GM12892 (cell line): ENCODE data around the gene C19orf53.
"Not testable (repeated sequence)": the region's sequence is repeated elsewhere in the genome, so short reads cannot be mapped to it uniquely, and the experiment has no call there.

ENCODE experiments used
- DNase-seq: peaks from one replicate; pipeline ENCODE4 v3.0.0; 2011; ENCODE audit not compliant: insufficient read length
- FAIRE-seq: peaks from 2 replicates; lab custom pipeline; 2011; peaks lifted over from hg19 to GRCh38; lab: Jason Lieb, UNC
- POLR2A ChIP-seq: IDR thresholded peaks from 2 replicates; pipeline ENCODE4 v1.6.1; 2011; ENCODE audit warnings: low read depth, low read length, control low read depth
- POLR2AphosphoS5 ChIP-seq: IDR thresholded peaks from 2 replicates; pipeline ENCODE4 v1.6.1; 2011; ENCODE audit warnings: low read depth, low read length, control low read depth
- TAF1 ChIP-seq: IDR thresholded peaks from 2 replicates; pipeline ENCODE4 v1.6.1; 2011; ENCODE audit warnings: low read depth, mild to moderate bottlenecking, control low read depth, low read length, borderline replicate concordance

C19orf53 gene

DNA sequence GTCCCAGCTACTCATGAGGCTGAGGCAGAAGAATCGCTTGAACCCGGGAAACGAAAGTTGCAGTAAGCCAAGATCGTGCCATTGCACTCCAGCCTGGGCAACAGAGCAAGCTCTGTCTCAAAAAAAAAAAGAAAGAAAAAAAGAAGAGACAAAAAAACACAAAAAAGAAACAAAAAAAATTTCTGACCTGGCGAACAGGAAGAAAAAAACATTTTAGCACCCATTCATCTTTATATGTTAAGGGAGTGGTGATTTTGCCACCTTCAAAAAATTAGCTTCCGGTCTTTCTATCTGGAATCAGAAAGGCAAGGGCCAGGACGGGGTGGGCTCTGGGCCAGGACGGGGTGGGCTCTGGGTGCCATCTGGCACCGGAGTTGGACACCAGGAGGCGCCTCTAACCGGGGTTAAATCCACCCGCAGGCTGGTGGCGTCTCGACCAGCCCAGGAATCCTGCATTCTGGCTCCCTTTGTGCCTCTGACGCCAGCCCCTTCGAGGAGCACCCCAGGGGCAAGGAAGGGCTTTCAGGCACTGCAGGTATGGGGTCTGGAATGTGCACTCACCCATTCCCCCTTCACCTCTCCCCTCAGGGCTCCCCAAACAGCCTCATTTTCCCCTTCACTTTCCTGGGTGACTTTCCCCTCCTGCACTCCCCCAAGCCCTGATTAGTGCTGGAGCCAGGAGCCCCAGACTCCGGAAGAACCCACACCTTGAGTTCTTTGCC is 10.6 kb downstream of the C19orf53 start:
- no peak for FAIRE-seq
- DNase-seq = peak; percentile 47
- TF ChIP-seq POLR2A = no peak

DNA sequence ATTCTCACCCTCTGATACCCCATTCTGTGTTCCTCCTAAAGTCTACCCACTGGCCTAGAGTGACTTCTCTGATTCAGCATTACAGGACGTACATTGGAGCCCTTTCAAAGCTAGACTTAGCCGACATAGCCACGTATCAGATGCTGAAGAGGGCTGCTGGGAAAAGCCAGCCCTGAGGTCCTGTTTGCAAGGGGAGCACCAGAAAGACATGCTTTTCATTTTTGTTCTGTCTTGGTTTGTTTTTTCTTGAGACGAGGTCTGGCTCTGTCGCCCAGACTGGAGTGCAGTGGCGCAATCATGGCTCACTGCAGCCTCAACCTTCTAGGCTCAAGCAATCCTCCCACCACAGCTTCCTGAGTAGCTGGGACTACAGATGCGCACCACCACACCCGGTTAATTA is 14.7 kb downstream of the C19orf53 start:
- FAIRE-seq (no peak), DNase-seq (no peak)
- TF ChIP-seq TAF1 (no peak), POLR2AphosphoS5 (no peak), POLR2A (no peak)

DNA sequence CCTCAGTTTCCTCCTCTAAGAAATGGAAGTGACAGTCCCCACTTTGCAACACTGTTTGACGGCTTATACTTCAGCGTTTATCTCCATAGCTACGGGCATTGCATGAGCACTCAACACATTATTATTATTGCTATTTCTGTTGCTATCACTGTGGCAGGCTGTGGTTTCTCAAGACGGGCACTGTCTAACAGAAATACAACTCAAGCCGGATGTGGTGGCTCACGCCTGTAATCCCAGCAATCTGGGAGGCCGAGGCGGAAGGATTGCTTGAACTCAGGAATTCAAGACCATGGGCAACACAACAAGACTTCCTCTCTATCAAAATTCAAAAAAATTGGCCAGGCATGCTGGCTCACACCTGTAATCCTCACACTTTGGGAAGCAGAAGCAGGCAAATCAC is 16.1 kb downstream of the C19orf53 start:
- DNase-seq = no peak
- no peak for FAIRE-seq
- no peak for TF ChIP-seq TAF1
- no peak for TF ChIP-seq POLR2A
- TF ChIP-seq POLR2AphosphoS5 = no peak

DNA sequence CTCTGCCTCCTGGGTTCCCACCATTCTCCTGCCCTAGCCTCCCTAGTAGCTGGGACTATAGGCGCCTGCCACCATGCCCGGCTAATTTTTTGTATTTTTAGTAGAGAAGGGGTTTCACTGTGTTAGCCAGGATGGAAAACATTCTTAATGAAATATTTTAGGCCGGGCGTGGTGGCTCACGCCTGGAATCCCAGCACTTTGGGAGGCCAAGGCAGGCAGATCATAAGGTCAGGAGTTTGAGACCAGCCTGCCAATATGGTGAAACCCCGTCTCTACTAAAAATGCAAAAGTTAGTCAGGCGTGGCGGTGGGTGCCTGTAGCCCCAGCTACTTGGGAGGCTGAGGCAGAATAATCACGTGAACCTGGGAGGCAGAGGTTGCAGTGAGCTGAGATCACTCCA is 19.1 kb downstream of the C19orf53 start:
- FAIRE-seq, DNase-seq: not testable (repeated sequence)

DNA sequence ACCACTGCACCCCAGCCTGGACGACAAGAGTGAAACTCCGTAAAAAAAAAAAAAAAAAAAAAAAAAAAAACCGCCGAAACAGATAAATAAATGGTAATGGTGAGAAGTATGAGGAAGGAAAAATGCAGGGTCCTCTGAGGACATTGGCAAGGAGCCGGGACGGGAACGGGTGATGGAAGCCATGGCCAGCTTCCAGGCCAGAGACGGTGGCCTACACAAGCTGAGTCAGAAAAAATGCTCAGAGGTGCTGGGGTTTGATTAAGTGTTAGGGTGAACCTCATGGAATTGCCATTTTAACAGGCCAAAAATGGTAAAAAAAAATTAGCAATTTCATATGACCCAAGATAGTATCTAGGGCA is 20.1 kb downstream of the C19orf53 start:
- DNase-seq (no peak), FAIRE-seq (no peak)
- TF ChIP-seq TAF1 = no peak
- TF ChIP-seq POLR2AphosphoS5 = no peak
- TF ChIP-seq POLR2A = no peak

DNA sequence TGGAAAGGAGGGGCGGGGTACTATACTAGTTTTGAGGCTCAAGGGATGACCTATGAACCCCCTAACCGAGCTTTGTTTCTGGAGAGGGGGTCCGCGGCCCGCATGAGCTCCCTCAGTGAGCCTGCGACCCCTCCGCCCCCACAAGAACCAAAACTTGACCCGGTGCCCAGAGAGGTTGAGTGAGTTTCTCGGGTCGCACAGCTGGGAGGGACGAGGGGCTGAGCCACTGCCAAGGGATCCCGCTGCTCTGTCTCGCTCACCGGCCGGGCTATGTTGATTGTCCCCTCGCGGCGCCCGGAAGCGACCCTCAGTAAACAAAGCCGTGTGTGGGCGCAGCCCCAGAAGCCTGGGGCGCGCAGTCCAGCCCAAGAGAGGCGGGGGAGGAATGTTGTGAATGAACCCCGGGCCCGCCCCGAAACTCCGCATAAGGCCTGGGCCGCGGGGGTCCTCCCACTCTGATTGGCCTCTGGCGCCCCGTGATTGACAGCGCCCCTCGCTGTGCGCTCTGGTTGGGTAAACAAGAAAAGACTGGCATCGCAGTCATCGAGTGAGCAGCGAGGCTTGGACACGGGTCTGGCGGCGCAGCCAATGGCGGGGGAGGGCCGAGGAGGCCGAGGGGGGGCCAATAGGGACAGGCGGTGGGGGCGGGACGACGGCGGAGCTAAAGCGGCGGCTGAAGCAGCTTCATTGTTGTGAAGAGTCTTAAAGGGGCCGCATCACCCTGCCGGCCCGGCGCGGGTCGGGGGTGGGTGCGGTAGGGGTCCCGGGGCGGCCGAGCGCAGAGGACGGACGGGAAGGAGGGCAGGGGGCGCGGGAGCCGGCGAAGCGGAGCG is 20.7 kb downstream of the C19orf53 start, which contains the start of gene ZSWIM4:
Gene ZSWIM4, plus strand, starts transcription at position 687 of the 833 bp plus-strand sequence. CDS start 206 bp downstream, outside the sequence.
- TF ChIP-seq TAF1 (0 out of 2 replicates have a peak, but pooled peaks have one; percentile 33), POLR2A (peak; percentile 13; the same call in 1 of the 2 replicates), POLR2AphosphoS5 (no peak)
- FAIRE-seq (peak; percentile 90), DNase-seq (peak; percentile 97)

DNA sequence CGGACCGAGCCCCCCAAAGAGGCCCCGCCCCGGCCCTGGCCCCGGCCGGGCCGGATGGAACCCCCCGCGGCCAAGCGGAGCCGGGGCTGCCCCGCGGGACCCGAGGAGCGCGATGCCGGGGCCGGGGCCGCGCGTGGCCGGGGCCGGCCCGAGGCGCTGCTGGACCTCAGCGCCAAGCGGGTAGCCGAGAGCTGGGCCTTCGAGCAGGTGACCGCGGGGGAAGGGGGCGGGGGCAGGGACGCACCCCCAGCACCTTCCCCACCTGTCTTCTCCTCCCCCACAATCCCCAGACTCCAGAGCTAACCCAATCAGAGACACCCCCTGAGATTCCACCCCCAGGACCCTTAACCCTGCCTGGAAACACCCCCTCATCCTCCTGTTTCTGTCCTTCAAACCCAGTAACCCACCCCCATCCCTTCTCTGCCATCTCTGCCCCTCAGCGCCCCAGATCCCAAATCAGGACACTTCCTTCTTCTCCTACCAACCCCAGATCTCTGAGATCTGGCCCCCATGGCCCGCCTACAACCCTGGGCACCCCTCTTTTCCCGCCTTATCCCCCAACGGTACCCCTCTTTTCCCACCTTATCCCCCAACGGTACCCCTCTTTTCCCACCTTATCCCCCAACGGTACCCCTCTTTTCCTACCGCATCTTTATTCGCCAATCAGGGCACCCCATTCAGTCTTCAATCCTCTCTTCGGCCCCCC is 21.5 kb downstream of the C19orf53 start:
- TF ChIP-seq TAF1 (0 out of 2 replicates have a peak, but pooled peaks have one; percentile 4), POLR2A (no peak; the same call in 1 of the 2 replicates), POLR2AphosphoS5 (0 out of 2 replicates have a peak, but pooled peaks have one; percentile 24)
- peak; percentile 30 for FAIRE-seq

DNA sequence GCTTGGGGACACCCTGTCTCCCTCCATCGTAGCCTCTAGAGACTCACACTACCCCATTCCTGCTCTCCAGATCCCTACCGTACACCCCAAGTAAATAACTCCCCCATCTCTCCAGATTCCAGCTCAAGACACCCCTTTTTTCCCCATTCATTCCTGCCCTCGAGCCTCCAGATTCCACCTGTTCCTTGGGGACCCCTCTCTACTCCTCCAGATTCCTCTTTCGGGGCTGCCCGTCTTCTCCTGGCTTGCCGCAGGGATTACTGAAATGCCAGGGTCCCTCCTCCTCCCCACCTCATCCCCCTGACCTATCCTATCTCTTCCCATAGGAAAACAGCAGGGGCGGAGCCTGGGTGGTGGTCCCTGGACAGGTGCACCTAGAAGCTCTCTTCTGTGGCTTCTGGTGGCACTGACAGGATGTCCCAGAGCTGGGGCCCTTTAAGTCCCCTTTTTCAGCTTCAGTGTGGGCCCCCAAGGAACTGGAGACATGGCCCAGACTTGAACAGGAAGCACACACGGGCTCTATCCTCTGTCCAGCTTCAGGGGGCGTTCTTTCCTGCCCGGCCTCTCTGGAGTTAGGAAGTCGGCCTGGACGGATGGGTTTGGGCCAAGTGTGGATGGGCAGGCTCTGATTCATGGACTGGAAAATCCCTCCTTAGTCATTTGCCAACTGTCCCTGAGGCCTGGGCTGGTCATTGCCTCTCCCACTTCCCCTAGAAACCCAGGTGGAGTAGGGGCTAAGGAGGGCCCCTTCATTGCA is 22.2 kb downstream of the C19orf53 start:
- DNase-seq (no peak), FAIRE-seq (peak; percentile 70)
- peak; percentile 32; the same call in 1 of the 2 replicates for TF ChIP-seq TAF1
- TF ChIP-seq POLR2AphosphoS5 = no peak
- TF ChIP-seq POLR2A = no peak; the same call in 1 of the 2 replicates

More for the DNA sequence above, 21.5 kb downstream of the C19orf53 start:
- no peak for DNase-seq

DNA sequence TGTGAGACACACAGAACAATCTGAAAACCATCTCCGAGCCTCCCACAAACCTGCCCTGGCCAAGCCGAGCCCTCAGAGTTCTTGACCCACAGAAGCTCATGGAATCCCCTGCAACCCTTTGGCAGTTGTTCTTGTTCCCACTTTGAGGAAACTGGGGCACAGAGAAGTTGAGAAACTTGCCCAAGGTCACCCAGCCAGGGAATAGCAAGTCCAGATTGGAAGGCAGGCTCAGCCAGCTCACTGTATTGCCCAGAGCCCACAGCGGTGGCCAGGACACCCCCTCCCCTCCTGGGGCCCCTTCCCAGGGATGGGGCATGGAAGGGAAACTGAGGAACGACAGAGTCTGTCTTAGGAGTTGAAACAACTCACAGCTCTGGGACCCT is 22.8 kb downstream of the C19orf53 start:
- peak; percentile 44 for FAIRE-seq

DNA sequence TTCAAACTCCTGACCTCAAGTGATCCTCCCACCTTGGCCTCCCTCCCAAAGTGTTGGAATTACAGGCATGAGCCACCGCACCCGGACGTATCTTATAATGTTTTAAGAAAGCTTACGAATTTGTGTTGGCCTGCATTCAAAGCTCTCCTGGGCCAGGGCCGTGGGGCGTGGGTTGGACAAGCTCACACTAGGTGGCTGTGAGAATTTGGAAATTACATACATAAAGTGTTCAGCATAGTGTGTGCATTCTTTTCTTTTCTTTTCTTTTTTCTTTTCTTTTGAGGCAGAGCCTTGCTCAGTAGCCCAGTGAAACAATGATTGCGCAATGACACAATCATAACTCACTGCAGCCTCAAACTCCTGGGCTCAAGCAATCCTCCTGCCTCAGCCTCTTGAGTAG is 23.6 kb downstream of the C19orf53 start:
- TF ChIP-seq TAF1 (no peak), POLR2AphosphoS5 (no peak), POLR2A (no peak)
- FAIRE-seq = no peak
- DNase-seq = no peak

More for the DNA sequence above, 22.8 kb downstream of the C19orf53 start:
- DNase-seq = no peak
- TF ChIP-seq TAF1 (no peak), POLR2A (no peak; the same call in 1 of the 2 replicates), POLR2AphosphoS5 (no peak)
